Measurements from ENCODE around the gene HPSE2.

The HPSE2 gene

DNA sequence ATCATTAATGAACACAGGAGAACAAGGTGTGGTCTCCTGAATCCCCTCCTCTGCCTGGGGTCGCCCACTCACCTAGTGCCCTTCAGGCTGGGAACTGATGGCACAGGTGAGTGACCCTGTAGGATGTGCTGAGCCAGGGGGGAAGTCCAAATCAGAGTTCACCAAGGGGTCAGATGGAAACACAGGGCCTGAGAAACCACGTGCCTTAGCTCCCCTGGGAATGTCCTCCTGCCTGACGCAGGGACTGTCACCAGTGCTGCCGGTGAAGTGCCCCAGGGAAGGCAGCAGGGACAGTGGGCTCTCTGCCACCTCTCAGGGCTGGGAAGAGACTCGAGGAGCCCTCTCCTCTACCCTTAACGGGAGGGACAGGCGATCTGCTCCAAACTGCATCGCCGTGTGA lies 814.9 kb downstream of the HPSE2 start:
- no peak for DNase-seq

DNA sequence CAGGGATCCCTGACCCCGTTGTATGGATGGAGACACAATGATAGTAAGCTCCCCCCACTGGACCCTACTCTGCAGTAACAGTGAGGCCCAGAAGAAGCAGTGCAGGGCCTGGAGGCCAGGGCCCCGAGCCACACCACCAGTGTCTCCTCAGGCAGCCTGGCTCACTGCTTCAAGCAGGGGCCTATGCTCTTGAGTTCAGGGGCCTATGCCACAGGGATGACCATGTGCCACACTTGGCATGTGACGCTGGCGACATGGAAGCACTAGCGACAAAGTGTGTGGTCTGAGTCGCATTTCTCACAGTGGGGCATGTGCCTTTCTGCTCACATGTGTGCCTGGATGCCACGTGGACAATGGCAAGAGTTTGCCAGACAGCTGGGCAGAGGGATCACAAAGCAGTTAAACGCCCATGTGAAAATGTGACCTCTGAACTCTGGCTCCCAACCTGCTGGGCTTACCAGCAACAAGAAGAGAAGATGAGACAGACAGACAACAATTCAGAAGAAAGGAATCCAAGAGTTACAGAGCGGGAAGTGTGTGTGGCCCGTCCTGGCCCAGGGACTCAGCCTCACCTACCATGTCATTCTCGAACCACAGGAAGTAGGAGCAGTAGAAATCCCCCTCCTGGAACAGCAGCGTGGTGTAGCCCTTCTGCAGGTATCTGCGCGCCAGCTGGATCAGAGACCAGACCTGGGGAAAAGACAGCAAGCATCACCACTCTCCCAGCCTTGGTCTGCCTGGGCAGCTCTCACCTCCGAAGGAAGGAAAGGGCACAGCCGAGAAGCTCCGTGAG lies 816.0 kb downstream of the HPSE2 start:
- DNase-seq = no peak

DNA sequence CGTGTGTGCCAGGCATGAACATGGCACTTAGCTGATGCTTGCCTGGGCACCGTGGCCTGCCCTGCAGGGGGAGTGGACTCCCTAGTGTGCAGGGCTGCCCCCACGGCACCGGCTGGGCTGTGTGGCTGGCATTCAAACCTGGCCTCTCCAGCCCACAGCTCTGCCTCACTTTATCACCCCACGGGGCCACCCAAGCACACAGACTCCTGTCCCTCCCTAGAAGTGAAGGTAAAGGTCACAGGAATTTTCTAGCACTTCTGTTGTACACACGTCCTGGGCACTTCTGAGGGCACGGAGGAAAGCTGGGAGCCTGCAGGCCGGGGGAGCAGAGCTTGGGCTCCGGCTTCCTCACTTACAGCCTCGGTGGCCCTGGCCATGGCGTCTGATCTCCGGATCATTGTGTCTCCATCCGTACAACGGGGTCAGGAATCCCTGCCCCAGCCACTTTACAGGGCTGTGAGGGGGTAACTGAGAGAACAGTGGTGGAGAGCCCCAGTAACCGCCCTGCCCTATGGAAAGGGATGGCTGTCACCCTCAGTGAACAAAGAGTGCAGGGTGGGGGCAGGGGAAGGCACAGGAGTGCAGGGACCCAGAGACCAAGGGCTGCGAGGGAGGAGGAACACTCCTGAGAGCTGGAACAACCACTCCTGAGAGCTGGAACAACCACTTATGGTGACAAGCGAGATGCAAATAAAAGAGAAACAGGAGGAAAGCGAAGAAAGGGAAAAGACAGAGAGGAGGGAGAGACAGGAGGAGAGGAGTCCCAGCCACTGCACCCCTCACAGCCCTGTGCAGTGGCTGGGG lies 816.8 kb downstream of the HPSE2 start:
- DNase-seq = no peak

DNA sequence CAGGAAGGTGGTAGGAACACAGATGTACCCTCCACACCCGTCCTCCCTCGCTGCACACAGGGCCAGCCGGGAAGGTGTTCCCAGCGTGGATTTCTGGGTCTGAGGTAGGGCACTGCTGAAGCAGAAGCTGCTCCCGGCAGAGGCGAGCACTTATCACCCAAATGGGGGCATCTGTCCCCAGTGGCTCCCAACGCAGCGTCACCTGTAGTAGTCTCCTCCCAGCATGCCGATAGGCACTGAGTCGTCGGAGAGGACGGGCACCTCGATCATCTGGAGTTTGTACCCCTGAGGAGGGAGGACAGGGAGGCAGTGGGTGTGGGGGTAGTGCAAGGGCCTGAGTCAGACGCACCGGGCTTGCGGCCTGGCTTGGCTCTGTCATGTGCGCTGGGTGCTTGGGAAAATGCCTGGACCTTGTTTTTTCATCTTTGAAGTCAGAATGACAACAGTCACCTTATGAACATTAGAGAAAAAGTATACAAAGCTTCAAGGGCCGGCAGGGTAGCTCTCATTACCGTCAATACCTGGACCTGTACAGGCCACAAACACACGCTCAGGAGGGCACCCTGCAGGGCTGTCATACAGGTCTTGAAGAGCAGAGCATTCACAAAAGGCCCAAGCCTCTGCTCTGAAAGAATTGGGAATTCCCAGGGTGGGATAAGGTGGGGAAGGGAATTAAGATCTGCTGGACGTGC lies 817.5 kb downstream of the HPSE2 start:
- DNase-seq = no peak

DNA sequence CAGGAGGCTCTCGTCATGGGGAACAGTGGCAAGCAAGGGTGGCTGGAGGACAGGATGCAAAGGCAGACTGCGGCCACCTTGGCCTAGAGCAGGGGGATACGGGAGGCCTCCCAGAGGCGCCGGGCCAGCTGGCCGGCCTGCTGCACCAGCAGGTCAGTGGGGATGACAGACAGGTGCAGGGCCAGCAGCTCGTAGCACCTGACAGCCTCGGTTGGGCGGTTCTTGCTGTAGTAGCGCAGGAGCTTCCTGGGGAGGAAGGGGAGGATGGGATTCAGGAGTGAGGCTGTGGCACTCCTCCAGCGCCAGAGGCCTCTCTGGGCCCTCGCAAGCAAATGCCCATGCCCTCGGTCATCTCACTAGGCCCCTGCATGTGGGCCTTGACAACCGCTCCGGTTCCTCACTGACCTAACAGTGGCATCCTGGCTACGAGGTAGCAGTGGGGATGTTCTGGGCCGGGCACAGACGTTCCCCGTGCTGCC lies 818.1 kb downstream of the HPSE2 start:
- DNase-seq = no peak

DNA sequence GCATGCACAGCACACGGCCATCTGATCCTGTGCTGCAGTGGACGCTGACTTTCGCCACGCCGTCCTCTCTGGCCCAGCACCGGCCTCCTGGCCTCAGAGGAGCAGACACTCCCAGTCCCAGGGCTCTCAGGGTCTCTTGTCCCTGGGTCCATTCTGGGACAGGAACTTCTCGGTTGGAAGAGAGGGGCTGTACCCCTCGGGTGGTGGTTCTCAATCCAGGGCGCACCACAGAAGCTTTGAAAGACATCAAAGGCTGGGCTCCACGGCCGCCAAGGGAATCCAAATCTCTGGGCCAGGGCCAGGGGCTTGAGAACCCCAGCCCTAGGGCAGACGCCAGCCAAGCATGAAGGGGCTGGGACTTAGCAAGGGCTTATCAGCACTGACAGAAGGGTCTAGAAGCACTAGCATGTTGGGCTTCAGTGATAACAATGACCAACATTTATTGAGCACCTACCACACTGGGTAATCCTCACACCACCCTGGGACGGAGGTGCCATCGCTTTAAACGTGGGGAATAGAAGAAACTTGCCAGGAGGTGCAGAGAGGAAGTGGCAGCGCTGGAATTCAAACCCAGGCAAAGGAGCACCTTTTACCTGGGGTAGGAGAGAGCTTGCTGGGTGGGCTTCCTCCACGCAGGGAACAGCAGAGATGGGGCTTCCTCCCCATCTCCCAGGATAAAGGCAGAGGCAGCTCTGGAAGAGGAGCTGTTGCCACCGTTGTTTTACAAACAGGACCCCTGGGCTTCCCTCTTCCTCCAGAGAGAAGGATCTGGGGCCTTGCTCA lies 818.9 kb downstream of the HPSE2 start:
- no peak for DNase-seq

DNA sequence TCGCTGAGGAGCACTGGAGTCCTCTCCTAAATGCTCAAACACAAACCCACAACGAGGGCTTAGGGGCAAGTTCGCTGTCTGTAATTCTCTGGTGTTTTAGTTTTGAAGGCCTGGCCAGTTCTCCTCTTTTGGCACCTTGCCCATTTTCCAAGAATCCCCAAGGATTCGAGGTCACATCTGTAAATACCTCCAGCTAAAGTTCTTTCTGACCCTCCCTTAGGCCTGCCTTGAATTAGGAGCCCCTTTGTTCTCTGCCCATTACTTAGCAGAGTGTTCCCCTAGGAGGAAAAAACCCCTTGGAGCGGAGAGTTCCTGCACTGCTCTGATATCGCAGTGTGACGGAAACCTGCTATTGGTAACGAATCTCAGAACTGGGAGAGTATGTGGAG lies 819.9 kb downstream of the HPSE2 start:
- DNase-seq = no peak

DNA sequence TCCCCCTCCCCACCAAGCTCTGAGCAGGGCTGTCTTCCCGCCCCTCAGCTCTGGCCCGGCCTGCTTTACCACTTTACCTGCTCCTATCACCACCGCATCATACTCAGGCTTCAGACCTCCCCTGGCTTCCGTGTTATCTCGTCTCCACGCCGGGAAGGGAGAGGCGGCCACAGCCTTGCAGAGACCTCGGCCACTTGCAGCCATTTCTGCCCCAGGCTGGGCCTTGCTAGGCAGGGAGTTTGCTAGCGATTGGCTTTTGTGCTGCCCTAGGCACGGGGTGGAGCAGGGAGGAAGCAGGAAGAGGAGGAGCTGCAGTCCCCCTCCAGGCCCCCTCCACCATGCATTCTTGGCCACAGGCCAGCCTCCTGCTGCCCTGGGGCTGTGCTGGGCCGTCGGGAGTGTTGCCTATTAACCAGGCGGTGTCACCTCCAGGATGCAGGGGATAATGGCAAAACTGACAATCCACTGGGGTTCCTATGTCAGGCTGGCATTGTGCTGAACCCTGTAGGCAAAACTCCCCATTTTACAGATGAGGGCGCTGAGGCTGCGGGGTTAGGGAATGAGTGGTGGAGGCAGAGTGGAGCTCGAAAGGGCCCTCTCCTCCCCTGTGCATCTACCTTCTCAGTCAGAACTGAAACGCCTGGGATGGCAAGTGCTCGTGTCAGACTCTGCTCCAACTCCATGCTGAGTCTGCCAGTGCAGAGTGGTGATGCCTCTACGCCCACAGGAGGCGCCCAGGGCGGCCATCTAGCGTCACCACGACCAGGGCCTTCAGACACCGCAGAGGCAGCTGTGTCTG lies 820.5 kb downstream of the HPSE2 start, which contains the start of gene PYROXD2:
TSS of gene PYROXD2 (minus strand) at position 251 of the 799 bp plus-strand sequence. CDS start at position 204, 47 bp downstream.
- no peak for DNase-seq

DNA sequence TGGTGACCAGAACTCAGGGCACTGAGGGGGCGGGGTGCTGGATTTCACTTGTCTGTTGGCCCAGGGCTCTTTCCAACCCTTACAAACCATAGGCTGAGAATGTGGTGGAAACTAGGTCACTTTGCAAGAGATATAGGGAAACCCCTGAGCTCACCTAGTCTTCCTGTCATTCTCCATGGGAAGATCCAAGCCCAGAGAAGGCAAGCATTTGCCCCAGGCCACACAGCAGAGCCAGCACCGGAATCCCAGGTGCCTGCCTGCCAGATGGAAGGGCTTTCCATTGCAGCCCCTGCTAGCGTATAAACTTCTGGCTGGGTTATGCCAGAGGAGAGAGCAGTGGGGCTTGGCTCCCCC lies 821.1 kb downstream of the HPSE2 start:
- no peak for DNase-seq

DNA sequence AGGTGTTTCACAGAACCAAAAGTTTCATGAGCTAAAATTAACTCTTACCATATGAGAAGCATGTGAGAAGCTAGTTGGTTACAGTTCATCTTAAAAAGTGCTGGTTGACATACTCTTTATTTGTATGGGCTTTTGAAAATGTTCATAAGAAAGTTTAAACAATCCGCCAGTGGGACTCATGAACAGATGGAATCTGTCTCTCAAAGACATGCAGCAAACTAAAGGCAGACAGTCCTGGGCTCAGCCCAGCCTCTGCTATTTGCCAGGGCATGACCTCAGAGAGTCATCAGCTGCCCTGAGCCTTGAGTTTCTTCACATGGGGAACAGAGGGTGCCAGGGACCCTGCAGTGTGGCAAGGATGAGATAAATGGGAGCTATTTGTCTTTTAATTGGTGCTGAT lies 823.9 kb downstream of the HPSE2 start:
- DNase-seq = no peak

DNA sequence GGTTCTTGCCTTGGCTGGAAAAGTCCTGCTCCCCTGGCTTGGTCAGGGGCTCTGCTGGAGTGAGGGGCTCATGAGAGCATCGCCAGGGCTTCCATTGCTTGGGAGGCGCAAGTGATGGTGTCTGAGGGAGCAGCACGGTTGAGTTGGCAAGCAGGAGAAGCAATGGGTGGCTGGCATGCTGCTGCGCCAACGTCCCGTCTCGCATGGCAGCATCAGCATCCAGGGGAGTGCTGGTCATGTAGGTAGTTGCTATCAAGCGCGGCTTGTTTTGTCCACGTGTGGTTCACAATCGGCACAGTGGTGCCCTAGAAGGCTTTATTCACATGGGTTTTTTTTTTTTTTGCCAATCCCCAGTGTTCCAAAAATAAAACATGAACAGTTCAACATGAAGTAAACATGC lies 824.5 kb downstream of the HPSE2 start:
- no peak for DNase-seq

DNA sequence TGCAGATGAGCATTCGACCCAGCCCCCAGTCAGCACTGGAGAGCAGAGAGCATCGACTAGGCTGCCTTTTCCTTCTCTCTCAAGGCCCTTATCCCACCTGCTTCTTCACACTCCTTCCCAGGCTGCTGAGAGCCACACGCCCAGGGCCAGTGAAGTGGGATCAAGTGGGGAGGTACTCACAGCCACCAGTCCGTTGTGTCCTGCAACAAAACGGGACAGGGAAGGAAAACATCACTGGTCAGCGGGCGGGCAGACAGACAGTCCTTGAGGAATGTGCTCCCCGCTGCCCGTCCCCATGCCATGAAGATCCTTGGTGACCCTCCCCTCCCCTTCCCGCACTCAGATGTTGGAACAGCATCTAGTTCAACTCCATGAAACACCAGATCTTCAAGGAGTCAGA lies 824.9 kb downstream of the HPSE2 start:
- DNase-seq = no peak

DNA sequence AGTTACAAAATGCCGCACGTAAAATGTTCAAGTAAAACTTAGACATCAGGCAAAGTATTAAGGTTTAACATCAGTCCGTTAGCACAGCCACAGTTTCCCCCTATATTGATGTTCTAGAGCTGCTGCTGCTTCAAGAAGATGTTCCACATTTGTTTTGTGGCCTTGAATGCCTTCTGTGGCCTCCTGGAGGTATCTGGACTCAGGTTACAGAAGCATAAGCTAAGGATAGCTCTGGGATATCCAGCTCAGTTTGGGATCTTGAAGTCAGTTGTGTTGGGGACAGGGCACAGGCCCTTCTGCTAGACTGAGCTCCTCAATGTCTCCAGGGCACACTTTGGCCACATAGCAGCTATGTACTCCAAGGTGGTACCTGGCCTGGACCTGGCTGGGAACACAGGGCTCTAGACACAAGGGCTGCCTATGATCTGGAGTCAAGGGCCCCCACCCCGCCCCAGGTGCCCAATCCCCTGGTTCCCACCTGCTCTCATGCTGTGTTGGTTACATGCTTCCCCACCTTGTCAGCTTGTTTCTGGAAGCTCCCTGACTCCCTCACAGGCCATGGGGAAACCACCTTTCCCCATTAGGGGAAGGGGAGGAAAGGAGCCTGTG lies 825.4 kb downstream of the HPSE2 start:
- DNase-seq = no peak

DNA sequence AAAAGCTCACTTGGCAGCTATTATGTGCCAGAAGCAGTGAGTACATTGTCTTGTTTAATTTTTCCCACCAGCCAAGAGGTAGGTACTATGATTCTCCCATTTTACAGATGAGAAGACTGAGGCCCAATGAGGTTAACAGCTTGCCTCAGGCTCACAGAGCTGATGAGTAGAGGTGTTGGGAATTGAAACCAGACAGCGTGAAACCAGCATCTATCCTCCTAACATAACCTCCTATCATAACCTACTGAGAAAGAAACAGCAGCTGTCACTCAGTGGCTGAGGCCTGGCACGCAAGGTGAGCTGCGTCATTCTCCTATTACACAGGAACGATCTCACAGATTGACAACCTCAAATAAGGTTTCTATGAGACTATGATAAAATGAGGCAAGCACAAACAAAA lies 826.9 kb downstream of the HPSE2 start:
- DNase-seq = no peak

DNA sequence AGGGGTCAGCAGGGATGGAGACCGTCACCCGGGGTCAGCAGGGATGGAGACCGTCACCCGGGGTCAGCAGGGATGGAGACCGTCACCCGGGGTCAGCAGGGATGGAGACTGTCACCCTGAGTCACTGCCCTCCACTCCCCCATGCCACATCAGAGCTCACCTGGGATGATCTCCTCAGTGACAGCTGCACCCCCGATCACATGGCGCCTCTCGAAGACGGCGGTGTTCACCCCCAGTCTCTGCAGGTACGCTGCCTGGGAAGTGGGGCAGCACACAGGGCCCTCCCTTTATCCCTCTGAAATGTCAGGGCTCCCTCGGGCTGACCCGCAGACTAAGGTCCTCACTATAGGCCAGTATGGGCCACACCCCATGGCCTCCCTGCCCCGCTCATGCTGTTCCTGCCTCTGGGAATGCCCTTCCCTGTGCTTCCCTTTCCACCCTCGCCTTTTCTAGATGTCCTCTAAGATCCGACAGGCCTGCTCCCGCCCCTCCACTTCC lies 827.9 kb downstream of the HPSE2 start:
- DNase-seq = no peak
